MM.1S (cell line): ENCODE data around the gene CTSZ.

ENCODE experiments used
- CTCF ChIP-seq: fragments of 300-600 bp; sonication (generic); IDR thresholded peaks from 2 replicates; pipeline ENCODE4 v1.5.1; 2016; ENCODE audit warnings: antibody characterized with exemption, low read length, mixed read lengths
- EZH2 ChIP-seq: fragments of 300-600 bp; sonication (generic); optimal IDR thresholded peaks from 2 replicates; pipeline ENCODE3; 2017; ENCODE audit warnings: low read depth, mild to moderate bottlenecking, antibody characterized with exemption, low read length, mixed read lengths

GRCh38 chr20:59043698-59044097, 36.6 kb upstream of the CTSZ start:
- no peak for TF ChIP-seq EZH2
- TF ChIP-seq CTCF: no peak
